MV-4-11 (cell line): Measurements from ENCODE around the gene OR13F1.
"Not testable (repeated sequence)": the region's sequence is repeated elsewhere in the genome, so short reads cannot be mapped to it uniquely, and the experiment has no call there.

Source experiments
- DNase-seq: peaks from one replicate; lab custom pipeline; 2025; lab: John Stamatoyannopoulos, UW

OR13F1 gene

GRCh38 chr9:104503963-104504362, at the start of gene OR13F1:
TSS of gene OR13F1 (plus strand) at chr9:104504263. CDS start at chr9:104504263, 0 bp downstream.
- DNase-seq: no peak

GRCh38 chr9:104456831-104457230, 47.2 kb upstream of the OR13F1 start:
- peak; percentile 25 for DNase-seq

GRCh38 chr9:104463864-104464263, 40.2 kb upstream of the OR13F1 start:
- DNase-seq: no peak

GRCh38 chr9:104468261-104468660, 35.8 kb upstream of the OR13F1 start:
- no peak for DNase-seq

GRCh38 chr9:104482921-104483570, 21.0 kb upstream of the OR13F1 start:
- DNase-seq: no peak

- no peak for DNase-seq
Measured at GRCh38 chr9:104485014-104485413, 19.0 kb upstream of the OR13F1 start.

GRCh38 chr9:104494808-104495207, 9.3 kb upstream of the OR13F1 start:
- no peak for DNase-seq

GRCh38 chr9:104503440-104503839, 623 bp upstream of the OR13F1 start:
- no peak for DNase-seq

- no peak for DNase-seq
Measured at GRCh38 chr9:104506565-104506964, 2.5 kb downstream of the OR13F1 start.

- no peak for DNase-seq
Measured at GRCh38 chr9:104514901-104515300, 10.8 kb downstream of the OR13F1 start.

- DNase-seq: not testable (repeated sequence)
Measured at GRCh38 chr9:104520241-104520640, 16.2 kb downstream of the OR13F1 start.

- no peak for DNase-seq
Measured at GRCh38 chr9:104527109-104527508, 23.0 kb downstream of the OR13F1 start, which contains the start of gene OR13C4. TSS of gene OR13C4 (minus strand) at chr9:104527209. CDS start at chr9:104527209, 0 bp downstream.

- no peak for DNase-seq
Measured at GRCh38 chr9:104536756-104537155, 32.7 kb downstream of the OR13F1 start, which contains the start of gene OR13C3. TSS of gene OR13C3 (minus strand) at chr9:104536856. CDS start at chr9:104536723, 133 bp downstream.

GRCh38 chr9:104539275-104539674, 35.2 kb downstream of the OR13F1 start:
- DNase-seq: no peak

- DNase-seq: no peak
Measured at GRCh38 chr9:104544644-104545043, 40.6 kb downstream of the OR13F1 start.

- DNase-seq: no peak
Measured at GRCh38 chr9:104553261-104553660, 49.2 kb downstream of the OR13F1 start.
